Sciatic nerve (tissue), 2 donors: ENCODE measurements around the gene GSE1. TPM values are rescaled to one million over a fixed set of nuclear protein-coding genes. Genes with fewer than 3 reads are reported as not detected.

ENCODE experiments used
- ATAC-seq: fragments of 200-7000 bp; cut with Tn5 transposase; one replicate; pipeline ENCODE4 v1.9.1; 2020; ENCODE audit warnings: mild to moderate bottlenecking, moderate library complexity
- DNase-seq: peaks from one replicate; pipeline ENCODE4 v3.0.0-alpha.2; 2020; ENCODE audit warnings: low spot score
- intact Hi-C: fragments of 100-400 bp; cut with DNase I; formaldehyde crosslinking; loops from one replicate; pipeline ENCODE4 v1.14.2; 2022
- total RNA-seq: library from RNA; stranded (reverse); fragmentation: NEBNext Ultra II Directional; extraction: Animal tissue kit (Norgen Biotek cat#: 25700); gene quantifications from one replicate; pipeline ENCODE4 v1.2.1, GENCODE V29; 2021
- donor health status: DM: no; HTN: no; CAD: no.
- donor health status: DM: no; HTN: no; CAD: no.

GSE1 gene
- total RNA-seq, 1 donor from 2014 or later: 97.3 TPM

DNA sequence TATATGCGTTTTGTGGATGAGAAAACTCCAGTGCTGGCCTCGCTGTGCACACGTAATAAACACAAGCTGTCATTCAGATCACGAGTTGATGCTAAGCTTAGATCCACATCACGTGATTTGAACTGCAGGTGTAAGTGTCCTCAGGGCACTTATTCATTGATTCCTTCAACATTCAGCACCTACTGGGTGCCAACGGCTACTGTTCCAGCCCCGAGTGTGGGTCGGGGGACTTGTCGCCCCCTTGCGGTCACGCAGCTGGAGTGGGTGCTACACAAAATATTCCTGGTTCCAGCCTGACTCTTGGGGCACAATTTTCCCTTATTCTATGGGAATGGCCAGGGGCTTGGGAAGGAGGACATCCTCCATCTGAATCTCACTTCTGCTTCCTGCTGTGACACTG is 105.6 kb downstream of the GSE1 start:
- ATAC-seq (no peak), DNase-seq (no peak)
- intact Hi-C loops: loop anchor here (10.0 kb wide), 2 partner anchors 444 to 604 kb away; partner anchors contain the start of gene CIBAR2

DNA sequence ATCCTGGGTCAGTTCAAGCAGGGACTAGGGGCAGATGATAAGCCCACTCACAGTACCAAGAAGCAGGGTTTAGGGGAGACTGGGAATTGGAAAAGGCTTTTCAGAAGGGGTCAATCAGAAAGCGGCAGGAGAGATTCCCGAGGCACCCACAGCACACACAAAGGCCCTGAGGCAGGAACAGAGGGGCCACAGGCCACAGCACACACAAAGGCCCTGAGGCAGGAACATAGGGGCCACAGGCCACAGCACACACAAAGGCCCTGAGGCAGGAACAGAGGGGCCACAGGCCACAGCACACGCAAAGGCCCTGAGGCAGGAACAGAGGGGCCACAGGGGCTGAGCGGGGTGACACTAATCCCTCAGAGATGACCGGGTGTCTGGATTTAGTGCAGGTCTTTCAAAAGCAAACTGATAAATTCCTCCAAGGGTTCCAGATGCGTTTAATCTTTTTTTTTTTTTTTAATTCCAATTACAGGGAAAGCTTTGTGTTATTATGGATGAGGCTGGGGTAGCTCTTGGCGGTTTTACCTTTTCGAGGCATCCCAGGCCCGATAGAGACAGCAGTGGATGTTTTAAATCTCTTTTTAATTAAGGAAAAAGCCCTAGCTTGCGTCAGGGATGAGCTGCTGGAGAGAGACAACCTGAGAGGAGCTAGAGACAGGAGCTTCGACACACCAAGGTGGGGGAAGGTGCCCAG is 106.6 kb downstream of the GSE1 start:
- intact Hi-C loops: loop anchor here (10.0 kb wide), 2 partner anchors 445 to 605 kb away; partner anchors contain the start of gene CIBAR2
- DNase-seq (no peak), ATAC-seq (no peak)

DNA sequence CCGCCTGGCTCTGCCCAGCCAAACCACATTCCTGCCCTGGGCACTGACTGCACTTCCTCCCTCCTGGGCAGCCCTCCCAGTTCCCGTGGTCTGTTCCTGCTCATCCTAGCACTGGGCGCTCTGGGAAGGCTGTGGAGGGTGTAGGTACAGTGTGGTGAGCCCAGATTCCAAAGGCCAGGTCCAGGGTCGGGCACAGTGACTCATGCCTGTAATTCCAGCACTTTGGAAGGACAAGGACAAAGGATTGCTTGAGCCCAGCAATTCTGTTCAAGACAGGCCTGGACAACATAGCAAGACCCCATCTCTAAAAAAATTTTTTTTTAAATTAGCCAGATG is 107.1 kb downstream of the GSE1 start:
- intact Hi-C loops: no loop called here
- ATAC-seq (no peak), DNase-seq (no peak)

DNA sequence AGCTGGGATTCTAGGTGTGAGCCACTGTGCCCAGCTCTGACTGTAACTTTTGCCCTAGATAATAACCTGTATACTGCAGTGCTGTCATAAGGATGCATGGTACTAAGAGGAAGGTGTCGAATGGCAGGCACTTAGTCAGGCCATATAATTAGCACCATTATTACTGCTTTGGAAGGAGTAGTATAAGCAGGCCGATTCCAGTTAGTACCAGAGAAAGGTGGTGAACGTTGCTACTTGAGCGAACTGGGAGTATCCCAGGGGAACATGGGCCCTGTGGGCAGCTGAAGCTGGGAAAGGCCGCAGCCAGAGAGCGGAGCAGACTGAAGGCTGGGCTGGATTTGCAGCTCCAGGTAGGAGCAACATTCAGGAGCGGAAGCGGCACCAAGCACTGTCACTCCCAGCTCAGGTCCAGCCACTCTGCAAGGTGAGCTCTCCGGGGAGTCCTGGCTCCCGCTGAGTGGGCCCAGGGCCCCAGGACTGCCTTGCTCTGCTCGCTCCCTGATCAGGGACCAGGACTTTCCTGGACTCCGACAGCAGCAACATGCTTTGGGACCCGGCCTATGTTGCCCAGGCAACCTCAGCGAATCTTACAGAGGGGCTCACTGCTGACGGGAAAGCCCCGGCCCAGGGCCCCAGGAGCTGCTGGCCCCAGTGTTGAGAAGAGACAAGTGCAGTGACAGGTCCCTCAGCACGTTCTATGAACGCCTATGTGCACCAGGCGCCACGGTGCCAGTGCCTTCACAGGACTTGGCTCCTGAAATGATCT is 109.2 kb downstream of the GSE1 start:
- DNase-seq (no peak), ATAC-seq (no peak)
- intact Hi-C loops: no loop called here

DNA sequence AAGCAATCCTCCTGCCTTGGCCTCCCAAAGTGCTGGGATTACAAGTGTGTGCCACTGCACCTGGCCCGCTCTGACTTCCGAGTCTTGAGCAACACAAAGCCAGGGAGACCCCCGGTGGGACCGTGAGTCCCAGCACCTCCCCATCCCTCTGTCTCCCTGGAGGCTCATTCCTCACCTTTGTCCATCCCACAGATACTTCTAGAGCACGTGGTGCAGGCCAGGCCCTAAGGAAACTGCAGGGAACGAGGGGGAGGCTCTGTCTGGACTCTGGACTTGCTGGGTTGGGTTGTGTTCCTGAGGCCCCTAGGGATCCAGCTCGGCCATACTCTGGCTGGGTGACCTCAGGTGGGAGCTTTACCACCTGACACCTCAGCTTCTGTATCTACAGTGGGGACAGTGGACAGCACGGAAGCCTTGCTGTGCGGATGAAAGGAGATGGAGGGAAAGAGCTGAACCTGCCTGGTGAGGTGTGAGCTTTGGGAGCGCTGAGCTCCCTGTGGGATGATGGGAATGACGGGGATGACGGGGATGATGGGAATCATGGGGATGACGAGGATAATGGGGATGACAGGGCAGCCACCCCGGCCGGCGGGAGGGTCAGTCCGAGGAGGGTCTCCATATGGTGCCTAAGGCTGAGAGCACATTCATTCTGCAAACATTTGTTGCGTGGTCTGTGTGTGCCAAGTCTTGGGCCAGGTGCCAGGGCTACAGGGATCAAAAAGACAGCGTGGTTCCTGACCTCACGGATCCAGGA is 111.2 kb downstream of the GSE1 start:
- ATAC-seq: no peak
- DNase-seq: no peak
- intact Hi-C loops: no loop called here

DNA sequence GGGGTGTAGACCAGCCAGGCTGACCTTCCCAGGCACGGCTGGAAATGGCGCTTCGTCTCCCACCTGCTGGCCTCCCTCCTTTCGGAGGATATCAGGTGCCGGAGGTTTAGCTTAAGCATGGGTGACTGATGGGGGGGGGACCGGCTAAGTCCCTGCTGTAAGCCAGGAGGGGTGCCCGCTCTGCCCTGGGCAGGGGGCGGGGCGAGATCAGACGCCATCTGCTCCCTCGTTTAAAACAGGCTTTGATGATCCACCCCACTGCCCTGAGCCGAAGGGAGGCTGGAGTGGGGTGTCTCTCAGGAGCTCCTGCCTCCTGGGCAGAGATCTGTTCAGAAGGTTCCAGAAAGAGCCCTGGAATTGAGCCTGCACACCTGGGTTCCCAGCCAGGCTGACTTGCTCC is 111.8 kb downstream of the GSE1 start:
- intact Hi-C loops: no loop called here
- DNase-seq: no peak

More for the DNA sequence above, 111.8 kb downstream of the GSE1 start:
- ATAC-seq: no peak

Other genes starting within 250 kb of the GSE1 start
- 1.3 TPM for gene GINS2, start 75.6 kb downstream of the GSE1 start, total RNA-seq
- gene C16orf74, start 137.8 kb downstream of the GSE1 start, total RNA-seq: 1.8 TPM
- gene EMC8, start 186.2 kb downstream of the GSE1 start, total RNA-seq: 29.2 TPM
- gene COX4I1, start 186.4 kb downstream of the GSE1 start, total RNA-seq: 277 TPM